Lung (tissue), 12 donors: ENCODE results near the gene PADI1. TPM values are rescaled to one million over a fixed set of nuclear protein-coding genes. Genes with fewer than 3 reads are reported as not detected.

Experiments used
- ATAC-seq: fragments of 200-7000 bp; cut with Tn5 transposase; one replicate; pipeline ENCODE4 v1.9.1; 2020; ENCODE audit warnings: moderate number of reproducible peaks; ENCODE audit not compliant: insufficient read depth, low FRiP score
- DNase-seq, 3 donors: peaks; one replicate each; pipeline ENCODE4 v3.0.0-alpha.2; 2013 to 2017
- H3K27ac ChIP-seq, 2 donors: one replicate each; pipeline ENCODE4 v1.5.1; 2013; ENCODE audit warnings: mild to moderate bottlenecking in 2 of 2, moderate library complexity in 2 of 2, control low read depth in 1 of 2, inconsistent platforms in 1 of 2, low read depth in 1 of 2, low read length in 1 of 2
- H3K27me3 ChIP-seq, 3 donors: one replicate each; pipeline ENCODE4 v1.5.1; 2013; ENCODE audit warnings: low read length in 2 of 3; ENCODE audit not compliant: control insufficient read depth in 3 of 3, insufficient read depth in 3 of 3
- H3K36me3 ChIP-seq, 4 donors: one replicate each; pipeline ENCODE4 v1.5.1; 2013; ENCODE audit warnings: low read length in 4 of 4, mild to moderate bottlenecking in 1 of 4, moderate library complexity in 1 of 4; ENCODE audit not compliant: control insufficient read depth in 4 of 4, insufficient read depth in 4 of 4
- H3K4me1 ChIP-seq, 5 donors: one replicate each; pipeline ENCODE4 v1.5.1; 2013; ENCODE audit warnings: low read length in 5 of 5, mild to moderate bottlenecking in 2 of 5, moderate library complexity in 1 of 5; ENCODE audit not compliant: control insufficient read depth in 5 of 5, insufficient read depth in 5 of 5
- H3K4me3 ChIP-seq: one replicate; pipeline ENCODE4 v1.5.1; 2013; ENCODE audit warnings: mild to moderate bottlenecking, control low read depth, moderate library complexity
- H3K9ac ChIP-seq, 2 donors: one replicate each; pipeline ENCODE4 v1.5.1; 2013; ENCODE audit warnings: low read length in 2 of 2, control low read depth in 1 of 2; ENCODE audit not compliant: insufficient read depth in 1 of 2
- H3K9me3 ChIP-seq, 4 donors: one replicate each; pipeline ENCODE4 v1.5.1; 2013; ENCODE audit warnings: low read length in 3 of 4, mild to moderate bottlenecking in 1 of 4, moderate library complexity in 1 of 4; ENCODE audit not compliant: control insufficient read depth in 4 of 4, insufficient read depth in 3 of 4
- WGBS, 2 donors: extraction: QIAGEN DNeasy Blood & Tissue Kit; methylation state at CpG; one replicate each; pipeline ENCODE4 v1.1.7; 2013; 5-methylcytosine and 5-hydroxymethylcytosine counted together
- polyA plus RNA-seq, 2 donors: library from polyadenylated mRNA; stranded (reverse); fragments of 200-250 nt; gene quantifications; one replicate each; pipeline ENCODE4 v1.2.1, GENCODE V29; 2013
- total RNA-seq, 2 donors: library from RNA; depleted of rRNA in 1 of 2; stranded (reverse); fragments of >200 nt in 1 of 2; gene quantifications; one replicate each; pipeline ENCODE4 v1.2.1, GENCODE V29; 2014 to 2021
- TF ChIP-seq, protein P1 (sequence below): IDR thresholded peaks from 2 replicates; pipeline ENCODE4 v1.5.1; 2012; ENCODE audit warnings: mild to moderate bottlenecking; ENCODE audit errors: control extremely low read depth, extremely low read depth
- donor health status: control.
- donor health status: control.
- donor health status: Bipolar disorder and iron deficiency.
- donor health status: healthy.
- donor health status: DM: yes; HTN: yes; CAD: no.

PADI1 gene
- total and polyA plus RNA-seq, 4 donors, result 0.09 to 0.35 TPM; not detected in 2

DNA sequence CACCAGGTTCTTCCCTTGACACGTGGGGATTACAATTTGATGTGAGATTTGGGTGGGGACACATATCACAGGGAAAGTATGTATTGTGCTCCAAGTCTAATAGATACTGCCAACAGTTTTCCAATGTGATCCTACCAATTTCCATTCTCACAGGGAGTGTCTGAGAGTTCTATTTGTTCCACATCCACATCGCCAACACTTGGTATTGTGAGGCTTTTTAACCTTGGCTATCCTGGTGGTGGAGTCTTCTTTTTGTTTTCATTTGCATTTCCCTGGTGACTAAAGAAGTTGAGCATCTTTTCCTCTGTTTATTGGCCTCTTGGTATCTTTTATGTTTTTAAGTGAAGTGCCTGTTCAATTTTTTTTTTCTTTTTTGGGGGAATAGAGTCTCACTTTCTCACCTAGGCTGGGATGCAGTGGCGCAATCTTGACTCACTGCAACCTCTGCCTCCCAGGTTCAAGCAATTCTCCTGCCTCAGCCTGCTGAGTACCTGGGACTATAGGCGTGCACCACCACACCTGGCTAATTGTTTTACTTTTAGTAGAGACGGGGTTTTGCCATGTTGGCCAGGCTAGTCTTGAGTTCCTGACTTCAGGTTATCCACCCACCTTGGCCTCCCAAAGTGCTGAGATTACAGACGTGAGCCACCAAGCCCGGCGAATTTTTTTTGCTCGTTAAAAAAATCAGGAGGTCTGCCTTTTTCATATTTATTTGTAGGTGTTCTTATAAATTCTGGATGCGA is 15.9 kb upstream of the PADI1 start:
- no peak for ATAC-seq
- Histone ChIP-seq H3K4me1 (no peaks in the 10 kb centered on the region), H3K27ac (no peak overlapping the region), H3K9ac (no peak overlapping the region), H3K4me3 (no peak overlapping the region), H3K27me3 (no peaks in the 10 kb centered on the region), H3K36me3 (no peaks in the 10 kb centered on the region), H3K9me3 (peaks cover 0 to 3% (median 0%) of the 10 kb centered on the region in 4 donors)
- WGBS, 2 donors, result 95 to 97% methylated on average over 10 of the region's 10 CpGs
- no peak for DNase-seq
- TF ChIP-seq, protein P1, sequence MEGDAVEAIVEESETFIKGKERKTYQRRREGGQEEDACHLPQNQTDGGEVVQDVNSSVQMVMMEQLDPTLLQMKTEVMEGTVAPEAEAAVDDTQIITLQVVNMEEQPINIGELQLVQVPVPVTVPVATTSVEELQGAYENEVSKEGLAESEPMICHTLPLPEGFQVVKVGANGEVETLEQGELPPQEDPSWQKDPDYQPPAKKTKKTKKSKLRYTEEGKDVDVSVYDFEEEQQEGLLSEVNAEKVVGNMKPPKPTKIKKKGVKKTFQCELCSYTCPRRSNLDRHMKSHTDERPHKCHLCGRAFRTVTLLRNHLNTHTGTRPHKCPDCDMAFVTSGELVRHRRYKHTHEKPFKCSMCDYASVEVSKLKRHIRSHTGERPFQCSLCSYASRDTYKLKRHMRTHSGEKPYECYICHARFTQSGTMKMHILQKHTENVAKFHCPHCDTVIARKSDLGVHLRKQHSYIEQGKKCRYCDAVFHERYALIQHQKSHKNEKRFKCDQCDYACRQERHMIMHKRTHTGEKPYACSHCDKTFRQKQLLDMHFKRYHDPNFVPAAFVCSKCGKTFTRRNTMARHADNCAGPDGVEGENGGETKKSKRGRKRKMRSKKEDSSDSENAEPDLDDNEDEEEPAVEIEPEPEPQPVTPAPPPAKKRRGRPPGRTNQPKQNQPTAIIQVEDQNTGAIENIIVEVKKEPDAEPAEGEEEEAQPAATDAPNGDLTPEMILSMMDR, result no peak

DNA sequence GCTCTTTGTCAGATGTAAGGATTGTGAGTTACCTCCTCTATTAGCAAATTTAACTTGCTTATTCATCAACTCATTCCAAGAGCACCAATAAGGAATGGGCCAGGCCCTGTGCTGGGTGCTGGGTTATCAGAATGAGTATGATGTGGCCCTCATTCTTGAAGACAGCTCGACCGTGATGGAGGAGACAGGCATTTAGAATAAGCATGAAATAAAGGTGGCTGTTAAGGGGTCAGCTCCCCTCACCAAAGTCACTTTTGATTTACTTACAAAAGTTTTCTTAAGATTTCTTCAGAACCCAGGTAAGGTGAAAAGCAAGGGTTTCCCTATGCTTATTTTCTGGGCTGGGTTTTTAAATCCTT is 15.3 kb upstream of the PADI1 start:
- peaks cover 0 to 3% (median 0%) of the 10 kb centered on the region in 4 donors for H3K9me3 ChIP-seq
- 63 to 94% methylated on average over 2 of the region's 2 CpGs for WGBS, 2 donors
- H3K9ac ChIP-seq, result no peak overlapping the region
- no peaks in the 10 kb centered on the region for H3K27me3 ChIP-seq
- no peak overlapping the region for H3K27ac ChIP-seq
- DNase-seq (no peak), ATAC-seq (no peak)
- no peak overlapping the region for H3K4me3 ChIP-seq
- no peaks in the 10 kb centered on the region for H3K36me3 ChIP-seq
- H3K4me1 ChIP-seq, result no peaks in the 10 kb centered on the region
- TF ChIP-seq, protein P1, result no peak

DNA sequence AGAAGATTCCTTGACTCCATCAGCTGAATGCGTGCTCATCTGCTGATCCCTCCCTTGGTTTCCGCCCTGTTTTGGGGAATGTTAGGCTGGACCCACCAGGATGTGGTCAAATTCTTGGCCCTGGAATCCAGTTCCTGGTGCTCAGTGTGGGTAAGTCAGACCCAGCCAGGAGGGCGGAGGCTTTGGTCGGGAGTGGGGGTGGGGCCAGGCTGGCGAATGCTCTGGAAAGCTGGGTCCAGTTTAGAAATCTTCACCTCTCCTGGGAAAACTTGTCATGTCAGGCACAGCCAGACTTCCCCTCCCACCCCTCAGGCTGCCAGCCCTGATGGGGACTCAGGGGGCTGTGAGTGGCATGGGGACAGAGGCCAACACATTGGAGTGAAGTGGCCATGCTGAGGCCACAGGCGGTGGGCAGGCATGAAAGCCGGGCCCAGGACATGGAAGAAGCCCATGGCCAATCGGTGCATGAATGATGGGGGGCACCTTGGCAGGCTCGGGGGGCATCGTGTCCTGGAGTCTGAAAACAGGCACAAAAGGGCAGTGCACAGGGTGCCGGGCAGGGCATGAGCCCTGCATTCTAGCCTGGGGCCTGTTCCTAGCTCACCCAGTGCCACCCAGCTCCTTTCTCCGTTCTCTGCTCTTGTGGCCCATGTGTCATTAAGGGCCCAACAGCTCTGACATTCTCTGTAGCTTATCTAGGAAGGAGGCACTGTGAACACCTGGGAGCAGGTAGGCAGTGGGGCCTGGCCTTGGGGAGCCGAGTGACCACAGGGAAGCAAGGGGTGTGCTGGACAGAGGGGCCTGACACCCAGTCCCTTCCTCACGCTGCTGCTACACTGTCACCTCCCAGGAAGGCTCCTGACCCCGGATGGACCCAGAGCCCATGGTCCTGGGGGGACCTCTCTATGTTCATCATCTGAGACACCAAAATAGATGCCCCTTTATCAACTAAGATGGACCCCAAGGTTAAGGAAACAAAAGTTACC is 14.6 kb upstream of the PADI1 start:
- 81 to 90% methylated on average over 15 of the region's 15 CpGs for WGBS, 2 donors
- Histone ChIP-seq H3K9me3 (peaks cover 0 to 3% (median 0%) of the 10 kb centered on the region in 4 donors), H3K36me3 (no peaks in the 10 kb centered on the region), H3K9ac (no peak overlapping the region), H3K27ac (no peak overlapping the region), H3K4me1 (no peaks in the 10 kb centered on the region), H3K4me3 (no peak overlapping the region), H3K27me3 (no peaks in the 10 kb centered on the region)
- DNase-seq, result no peak
- no peak for ATAC-seq
- TF ChIP-seq, protein P1, result no peak
